Measurements from ENCODE around the gene UGCG. TPM values are rescaled to one million over a fixed set of nuclear protein-coding genes. Genes with fewer than 3 reads are reported as not detected.

Gene UGCG
- total and polyA plus RNA-seq, 9 of the 15 experiments (the other 6 are each of a cell fraction or from before 2014, with no cell fraction given): 20.0 to 40.3 (median 29.2) TPM

DNA sequence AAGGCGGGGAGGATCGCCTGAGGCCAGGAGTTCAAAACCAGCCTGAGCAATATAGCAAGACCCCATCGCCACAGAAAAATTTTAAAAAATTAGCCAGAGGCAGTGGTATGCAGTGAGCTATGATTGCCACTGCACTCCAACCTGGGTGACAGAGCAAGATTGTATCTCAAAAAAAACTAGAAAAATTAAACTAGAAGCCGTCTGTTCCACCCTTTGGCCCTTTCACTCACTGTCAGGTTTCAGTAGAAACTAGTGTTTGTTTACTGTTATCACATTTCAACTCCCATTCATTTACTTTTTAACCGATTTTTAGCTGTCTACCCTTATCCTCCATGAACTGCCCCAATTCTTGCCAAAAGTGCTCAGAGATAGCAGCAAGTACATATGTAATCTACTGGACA is 8.3 kb downstream of the UGCG start:
- H3K4me2 ChIP-seq (ENCODE audit: insufficient read depth, low read length): peak overlapping the region; percentile 23; the same call in 1 of the 2 replicates
- TF ChIP-seq XRCC3 (IDR thresholded peaks at IDR 0.05): no peak
- TF ChIP-seq ZNF175 (CRISPR knock-in tag; IDR thresholded peaks at IDR 0.05; ENCODE audit: low read depth): no peak
- 0 out of 2 replicates have a peak, but pooled peaks have one; percentile 22 for TF ChIP-seq FOXM1 (IDR thresholded peaks at IDR 0.05; ENCODE audit: low read depth)
- no peak for TF ChIP-seq FOXM1 (CRISPR knock-in tag; IDR thresholded peaks at IDR 0.05; ENCODE audit: low read depth)
- TF ChIP-seq, protein P1, sequence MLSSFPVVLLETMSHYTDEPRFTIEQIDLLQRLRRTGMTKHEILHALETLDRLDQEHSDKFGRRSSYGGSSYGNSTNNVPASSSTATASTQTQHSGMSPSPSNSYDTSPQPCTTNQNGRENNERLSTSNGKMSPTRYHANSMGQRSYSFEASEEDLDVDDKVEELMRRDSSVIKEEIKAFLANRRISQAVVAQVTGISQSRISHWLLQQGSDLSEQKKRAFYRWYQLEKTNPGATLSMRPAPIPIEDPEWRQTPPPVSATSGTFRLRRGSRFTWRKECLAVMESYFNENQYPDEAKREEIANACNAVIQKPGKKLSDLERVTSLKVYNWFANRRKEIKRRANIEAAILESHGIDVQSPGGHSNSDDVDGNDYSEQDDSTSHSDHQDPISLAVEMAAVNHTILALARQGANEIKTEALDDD (IDR thresholded peaks at IDR 0.05): 0 out of 2 replicates have a peak, but pooled peaks have one; percentile 48
- no peak for TF ChIP-seq MBD2 (IDR thresholded peaks at IDR 0.05; ENCODE audit: borderline replicate concordance, low read depth)
- TF ChIP-seq EP300 (IDR thresholded peaks at IDR 0.05; ENCODE audit: low read length): peak; percentile 21; the same call in 1 of the 2 replicates
- TF ChIP-seq SMARCA4 (IDR thresholded peaks at IDR 0.05): 0 out of 2 replicates have a peak, but pooled peaks have one; percentile 41
- TF ChIP-seq CBX5 (IDR thresholded peaks at IDR 0.05; ENCODE audit: borderline replicate concordance, low read depth): no peak
- no peak for TF ChIP-seq KLF6 (CRISPR knock-in tag; IDR thresholded peaks at IDR 0.05; ENCODE audit: borderline replicate concordance)
- no peak for TF ChIP-seq ZNF780A (CRISPR knock-in tag; IDR thresholded peaks at IDR 0.05)
- no peak for TF ChIP-seq ZNF511 (CRISPR knock-in tag; IDR thresholded peaks at IDR 0.05)
- TF ChIP-seq KDM1A (IDR thresholded peaks at IDR 0.05): peak; percentile 26 to 44; a peak in 3 of 4 replicates
- peak; percentile 24; the same call in 1 of the 2 replicates for TF ChIP-seq GATA2 (CRISPR knock-in tag; IDR thresholded peaks at IDR 0.05)
- TF ChIP-seq ETV6 (IDR thresholded peaks at IDR 0.05; ENCODE audit: borderline replicate concordance in 1 of 2, low read depth in 2 of 2, low read length in 1 of 2): no peak
- no peak for TF ChIP-seq ETV6 (CRISPR knock-in tag; IDR thresholded peaks at IDR 0.05; ENCODE audit: borderline replicate concordance)
- TF ChIP-seq ZNF143 (CRISPR knock-in tag; IDR thresholded peaks at IDR 0.05): no peak
- TF ChIP-seq, protein P2, sequence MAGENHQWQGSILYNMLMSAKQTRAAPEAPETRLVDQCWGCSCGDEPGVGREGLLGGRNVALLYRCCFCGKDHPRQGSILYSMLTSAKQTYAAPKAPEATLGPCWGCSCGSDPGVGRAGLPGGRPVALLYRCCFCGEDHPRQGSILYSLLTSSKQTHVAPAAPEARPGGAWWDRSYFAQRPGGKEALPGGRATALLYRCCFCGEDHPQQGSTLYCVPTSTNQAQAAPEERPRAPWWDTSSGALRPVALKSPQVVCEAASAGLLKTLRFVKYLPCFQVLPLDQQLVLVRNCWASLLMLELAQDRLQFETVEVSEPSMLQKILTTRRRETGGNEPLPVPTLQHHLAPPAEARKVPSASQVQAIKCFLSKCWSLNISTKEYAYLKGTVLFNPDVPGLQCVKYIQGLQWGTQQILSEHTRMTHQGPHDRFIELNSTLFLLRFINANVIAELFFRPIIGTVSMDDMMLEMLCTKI (IDR thresholded peaks at IDR 0.05; ENCODE audit: partially characterized antibody): no peak
- peak; percentile 31; the same call in 1 of the 2 replicates for TF ChIP-seq TAL1 (IDR thresholded peaks at IDR 0.05)
- TF ChIP-seq CBX2 (IDR thresholded peaks at IDR 0.05; ENCODE audit: insufficient read depth, low read length, poor library complexity, severe bottlenecking): no peak
- TF ChIP-seq ZNF384 (IDR thresholded peaks at IDR 0.05; ENCODE audit: low read depth, low read length): no peak

More for the DNA sequence above, 8.3 kb downstream of the UGCG start:
- peaks cover 100% of the 10 kb centered on the region for H3K79me2 ChIP-seq (ENCODE audit: control insufficient read depth, insufficient read depth, low read length)
- H3K9ac ChIP-seq (ENCODE audit: insufficient read depth in 1 of 2, low read depth in 2 of 2, low read length in 2 of 2): no peak overlapping the region; a peak in 1 of 4 replicates
- peak overlapping the region; percentile 37; the same call in 2 of the 3 replicates for H3K27ac ChIP-seq (ENCODE audit: extremely low read depth, low read depth, low read length)
- WGBS (ENCODE audit: insufficient coverage, low coverage, missing lambda C conversion rate): 23% methylated on average over 5 of the region's 5 CpGs
- H3K9me3 ChIP-seq (replicated peaks; ENCODE audit: control insufficient read depth, insufficient read depth, low read depth, low read length): no peaks in the 10 kb centered on the region
- ChIA-PET CTCF (ENCODE audit: low intra/inter-chr PET ratio) (no interaction called here), POLR2A (interaction anchor here (1.2 to 2.5 kb wide), 4 partner anchors 10 to 32 kb away, joined by 3 to 9 read pairs (median 6); no protein-coding TSS in a partner anchor)
- intact Hi-C loops (cut with micrococcal nuclease): loop anchor here (10.0 kb wide), 1 partner anchor 450 kb away; no protein-coding TSS in a partner anchor
- ATAC-seq (peak; percentile 2), FAIRE-seq (no peak), DNase-seq (ENCODE audit: extremely low read depth in 1 of 4, low spot score in 3 of 4) (peak in 1 of 4 experiments; percentile 49)
- peaks cover 30% of the 10 kb centered on the region for H4K20me1 ChIP-seq (replicated peaks; ENCODE audit: control insufficient read depth, insufficient read depth, low read length)
- H3K9me1 ChIP-seq (ENCODE audit: control insufficient read depth, insufficient read depth, low read length): no peaks in the 10 kb centered on the region
- H3K4me1 ChIP-seq (replicated peaks in 1 of 2; ENCODE audit: control insufficient read depth in 2 of 2, insufficient read depth in 2 of 2, low read length in 2 of 2): peaks cover 33 to 56% of the 10 kb centered on the region in 2 experiments; a peak in 4 of 5 replicates
- H3K4me3 ChIP-seq: no peak overlapping the region
- no peak overlapping the region for H2AFZ ChIP-seq (ENCODE audit: low read depth, low read length)
- BruUV-seq (replicated peaks): no TSS peak
- in situ Hi-C loops (cut with MboI): no loop called here
- peaks cover 10% of the 10 kb centered on the region for H3K36me3 ChIP-seq (ENCODE audit: control insufficient read depth, insufficient read depth, low read length)
- no peaks in the 10 kb centered on the region for H3K27me3 ChIP-seq (ENCODE audit: control insufficient read depth in 2 of 2, insufficient read depth in 2 of 2, low read length in 2 of 2)
